Cerebellar nuclear complex (tissue), 1 donor: ENCODE results near the gene SRGAP1.
"Not testable (repeated sequence)": the region's sequence is repeated elsewhere in the genome, so short reads cannot be mapped to it uniquely, and the experiment has no call there.

Experiments used
- DNase-seq, 2 experiments: peaks; one replicate each; lab custom pipeline; 2025; lab: John Stamatoyannopoulos, UW

SRGAP1 gene

DNA sequence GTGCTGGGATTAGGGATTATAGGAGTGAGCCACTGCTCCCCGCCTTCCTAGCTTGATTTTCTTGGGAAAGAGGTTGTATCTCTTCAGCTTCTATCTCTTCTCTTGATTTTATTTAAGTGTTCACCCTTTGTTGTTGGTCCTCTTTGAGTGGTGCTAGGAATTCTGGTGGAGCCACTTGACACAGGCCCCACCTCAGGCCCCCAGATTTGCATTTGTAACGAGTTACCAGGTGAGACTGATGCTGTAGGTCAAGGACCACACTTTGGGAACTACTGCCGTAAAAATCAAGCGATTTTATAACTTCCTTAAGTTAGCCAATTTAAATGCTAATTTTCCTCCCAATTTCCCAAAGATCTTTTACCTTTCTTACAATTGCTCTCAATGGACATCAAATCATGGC is 26.3 kb downstream of the SRGAP1 start:
- no peak for DNase-seq

DNA sequence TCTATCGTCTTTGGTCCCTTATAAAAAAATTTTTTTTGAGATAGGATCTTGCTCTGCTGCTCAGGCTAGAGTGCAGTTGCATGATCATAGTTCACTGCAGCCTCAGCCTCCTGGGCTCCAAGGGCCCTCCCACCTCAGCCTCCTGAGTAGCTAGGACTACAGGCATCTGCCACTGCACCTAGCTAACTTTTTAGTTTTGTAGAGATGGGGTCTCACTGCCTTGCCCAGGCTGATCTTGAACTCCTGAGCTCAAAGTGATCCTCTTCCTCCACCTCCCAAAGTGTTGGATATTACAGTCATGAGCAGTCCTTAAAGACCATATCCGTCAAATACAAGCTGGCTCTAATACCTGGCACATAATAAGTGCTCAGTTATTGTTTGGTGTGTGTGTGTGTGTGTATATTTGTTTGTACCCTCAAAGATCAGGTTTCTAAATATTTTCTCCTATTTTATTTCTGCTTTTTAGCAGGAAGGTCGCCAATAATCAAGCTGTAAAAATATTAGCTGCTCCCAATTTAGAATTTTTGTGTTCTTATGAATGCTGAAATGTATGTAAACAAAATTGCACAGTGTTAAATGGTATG is 30.5 kb downstream of the SRGAP1 start:
- DNase-seq, result no peak

DNA sequence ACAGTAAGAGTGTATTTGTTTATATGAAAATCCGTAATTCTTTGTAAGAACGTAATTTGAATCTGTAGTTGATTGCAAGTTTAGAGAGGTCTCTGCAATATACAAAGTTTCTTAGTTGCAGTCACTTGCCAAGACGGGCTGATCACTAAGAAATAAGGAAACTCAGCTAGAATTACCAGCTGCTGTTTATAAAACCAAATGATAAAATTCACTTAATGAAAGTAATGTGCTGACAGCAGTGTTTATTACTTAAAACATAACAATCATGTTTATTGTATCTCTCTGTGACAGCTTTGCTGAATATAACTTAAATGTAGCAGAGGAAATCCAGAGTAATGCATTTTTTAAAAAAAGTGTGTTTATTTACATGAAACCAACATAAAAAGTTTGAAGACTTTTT is 31.2 kb downstream of the SRGAP1 start:
- DNase-seq, result no peak

DNA sequence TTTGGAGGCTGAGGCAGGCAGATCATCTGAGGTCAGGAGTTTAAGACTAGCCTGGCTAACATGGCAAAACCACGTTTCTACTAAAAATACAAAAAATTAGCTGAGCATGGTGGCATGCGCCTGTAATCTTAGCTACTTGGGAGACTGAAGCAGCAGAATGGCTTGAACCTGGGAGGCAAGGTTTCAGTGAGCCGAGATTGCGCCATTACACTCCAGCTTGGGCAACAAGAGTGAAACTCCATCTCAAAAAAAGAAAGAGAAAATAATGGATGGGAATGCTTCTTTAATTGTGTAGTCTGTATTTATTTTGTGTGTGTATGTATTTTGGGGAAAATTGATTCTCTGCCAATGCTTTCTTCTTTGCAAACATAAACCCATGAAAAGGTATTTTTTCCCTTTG is 32.5 kb downstream of the SRGAP1 start:
- DNase-seq, result no peak

DNA sequence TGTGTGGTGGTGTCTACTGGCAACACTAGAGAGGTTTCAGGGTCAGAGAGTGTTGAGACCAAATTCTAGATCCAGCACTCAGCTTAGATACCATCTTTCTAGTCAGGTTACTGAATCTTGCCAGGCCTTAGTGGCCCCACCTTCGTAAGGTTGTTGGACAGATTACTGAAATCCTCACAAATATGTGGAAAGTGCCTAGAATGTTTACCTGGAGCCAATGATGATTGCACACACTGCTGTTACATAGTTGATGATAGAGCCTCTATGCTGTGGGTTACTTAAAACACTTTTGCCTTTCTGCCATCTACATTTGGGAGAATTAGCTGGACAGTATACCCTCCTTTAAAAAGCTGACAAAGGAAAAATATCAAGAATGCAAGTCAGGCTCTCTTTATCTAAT is 33.2 kb downstream of the SRGAP1 start:
- DNase-seq, result no peak

DNA sequence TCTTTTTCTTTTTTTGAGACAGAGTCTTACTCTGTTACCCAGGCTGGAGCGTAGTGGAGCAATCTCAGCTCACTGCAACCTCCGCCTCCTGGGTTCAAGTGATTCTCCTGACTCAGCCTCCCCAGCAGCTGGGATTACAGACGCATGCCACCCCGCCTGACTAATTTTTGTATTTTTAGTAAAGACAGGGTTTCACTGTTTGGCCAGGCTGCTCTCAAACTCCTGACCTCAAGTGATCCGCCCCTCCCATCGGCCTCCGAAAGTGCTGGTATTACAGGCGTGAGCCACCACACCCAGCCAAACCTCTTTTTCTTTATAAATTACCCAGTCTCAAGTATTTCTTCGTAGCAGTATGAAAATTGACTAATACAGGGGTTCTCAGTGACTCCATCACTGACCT is 35.7 kb downstream of the SRGAP1 start:
- DNase-seq, result not testable (repeated sequence)

DNA sequence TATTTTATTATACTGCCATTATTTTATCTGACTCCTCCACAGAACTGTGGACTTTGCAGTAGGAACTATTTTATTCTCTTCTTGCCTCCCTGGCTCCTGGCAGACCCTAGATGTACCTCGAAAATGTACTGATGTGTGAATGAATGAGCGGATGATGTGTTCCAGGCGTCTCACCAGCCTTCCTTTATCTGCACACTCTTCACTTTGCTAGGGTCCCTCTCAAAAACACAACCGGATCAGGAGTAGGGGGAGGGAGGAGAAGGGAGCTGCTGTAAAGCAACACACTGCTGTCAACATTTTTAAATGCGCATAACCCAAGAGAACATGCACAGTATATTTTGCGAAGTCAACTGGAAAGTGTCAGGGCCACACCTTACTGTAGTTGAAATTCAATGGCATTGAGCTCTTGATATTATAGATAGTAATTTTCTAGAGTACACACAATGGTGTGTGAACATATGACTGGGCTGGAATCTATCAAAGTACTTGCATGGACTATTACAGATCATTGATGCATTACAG is 36.3 kb downstream of the SRGAP1 start:
- DNase-seq, result no peak

DNA sequence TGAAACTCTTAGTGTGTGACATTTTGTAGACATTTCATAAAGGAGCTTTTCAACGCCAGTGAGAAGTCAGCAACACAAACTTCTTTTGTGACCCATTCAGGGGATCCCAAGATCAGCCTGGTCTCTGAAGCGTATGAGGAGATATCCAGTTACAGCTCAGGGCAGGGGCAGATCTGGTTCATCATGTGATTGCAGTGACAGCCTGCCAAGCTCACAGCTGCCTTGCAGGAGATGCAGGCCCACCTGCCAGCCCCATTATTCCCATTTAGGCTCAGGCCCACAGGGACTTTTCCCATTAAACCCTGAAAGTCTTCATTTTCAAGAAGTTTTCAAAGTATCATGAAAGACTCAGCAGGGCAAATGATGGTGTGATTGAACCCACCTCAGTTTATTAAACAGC is 38.3 kb downstream of the SRGAP1 start:
- no peak for DNase-seq

DNA sequence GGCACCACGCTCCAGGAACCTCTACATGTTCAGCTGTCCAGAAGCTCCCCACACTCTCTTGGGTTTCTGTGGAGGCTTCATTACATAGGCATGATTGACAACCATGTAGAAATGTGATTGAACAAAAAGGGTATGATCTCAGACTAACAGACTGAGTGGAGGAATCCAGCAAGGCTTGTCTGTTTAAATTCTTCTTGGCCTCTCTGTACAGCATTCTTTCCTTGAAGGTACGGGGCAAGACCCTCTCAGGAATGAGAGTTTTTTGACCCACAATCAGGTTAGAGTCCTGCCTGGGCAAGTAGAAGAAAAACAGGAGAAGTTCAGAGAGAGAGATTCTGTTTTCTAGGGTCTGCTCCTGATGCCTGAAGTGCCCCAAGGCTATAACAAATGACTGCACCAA is 40.9 kb downstream of the SRGAP1 start:
- no peak for DNase-seq

DNA sequence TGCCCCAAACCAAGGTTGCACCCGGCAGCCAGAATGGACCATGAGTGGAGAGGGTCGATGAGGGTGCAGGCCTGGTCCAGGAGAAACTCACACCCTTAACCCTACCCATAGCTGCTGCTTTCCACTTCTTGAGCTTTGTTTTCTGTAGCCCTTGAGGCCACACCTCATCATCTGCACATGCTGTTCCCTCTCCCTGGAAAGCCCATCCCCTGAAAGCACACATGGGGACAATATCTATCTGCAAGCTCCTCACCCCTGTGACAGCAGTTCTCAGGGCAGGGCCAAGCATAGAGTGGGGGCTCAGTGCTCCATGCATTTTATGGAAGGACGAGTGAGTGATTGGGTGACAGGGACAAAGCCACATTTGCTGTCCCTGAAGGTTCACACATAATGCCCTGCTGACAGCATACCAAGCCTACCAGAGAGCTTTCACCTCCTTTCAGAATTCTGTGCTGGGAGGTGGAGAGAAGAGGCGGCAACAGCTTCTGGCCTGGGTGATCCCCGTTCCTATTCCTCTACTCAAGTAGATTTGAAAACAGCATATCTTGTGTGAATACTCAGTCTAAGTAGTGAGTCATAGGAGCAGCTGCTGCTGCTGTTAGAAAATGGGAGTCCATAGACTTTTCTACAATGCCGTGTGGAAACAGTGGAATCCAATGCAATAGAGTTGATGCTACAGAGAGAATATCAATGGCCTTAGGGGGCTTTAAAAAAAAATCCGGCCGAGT is 44.6 kb downstream of the SRGAP1 start:
- no peak for DNase-seq

DNA sequence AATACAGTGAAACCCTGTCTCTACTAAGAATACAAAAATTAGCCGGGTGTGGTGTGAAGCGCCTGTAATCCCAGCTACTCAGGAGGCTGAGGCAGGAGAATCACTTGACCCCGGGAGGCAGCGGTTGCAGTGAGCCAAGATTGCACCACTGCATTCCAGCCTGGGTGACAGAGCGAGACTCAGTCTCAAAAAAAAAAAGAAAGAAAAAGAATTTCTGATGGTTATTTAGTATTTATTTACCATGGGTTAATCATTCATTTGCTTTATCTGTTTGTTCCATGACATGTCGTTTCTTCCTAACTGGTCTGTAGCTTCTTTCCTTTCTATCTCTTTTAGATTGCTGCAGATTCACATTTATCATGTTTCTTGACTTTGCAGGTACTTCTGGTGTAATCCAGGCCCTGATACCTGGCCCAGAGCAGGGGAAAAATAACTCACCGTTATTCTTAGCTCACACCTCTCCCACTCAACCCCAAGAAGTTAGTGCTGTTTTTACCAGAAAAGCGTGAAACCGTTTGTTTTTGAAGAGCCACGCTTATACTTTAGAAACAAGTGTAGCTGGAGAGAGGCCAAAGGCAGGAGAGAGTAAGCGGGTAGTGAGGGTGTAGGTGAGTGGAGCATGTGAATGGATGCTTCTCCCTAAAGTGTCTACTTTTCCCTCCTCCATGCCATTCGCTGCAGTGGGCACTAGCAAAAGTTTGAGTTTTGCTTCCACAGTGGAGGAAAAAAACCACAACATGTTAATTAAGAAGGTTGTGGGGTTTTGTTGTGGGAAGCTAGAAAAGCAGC is 45.4 kb downstream of the SRGAP1 start:
- DNase-seq, result no peak

DNA sequence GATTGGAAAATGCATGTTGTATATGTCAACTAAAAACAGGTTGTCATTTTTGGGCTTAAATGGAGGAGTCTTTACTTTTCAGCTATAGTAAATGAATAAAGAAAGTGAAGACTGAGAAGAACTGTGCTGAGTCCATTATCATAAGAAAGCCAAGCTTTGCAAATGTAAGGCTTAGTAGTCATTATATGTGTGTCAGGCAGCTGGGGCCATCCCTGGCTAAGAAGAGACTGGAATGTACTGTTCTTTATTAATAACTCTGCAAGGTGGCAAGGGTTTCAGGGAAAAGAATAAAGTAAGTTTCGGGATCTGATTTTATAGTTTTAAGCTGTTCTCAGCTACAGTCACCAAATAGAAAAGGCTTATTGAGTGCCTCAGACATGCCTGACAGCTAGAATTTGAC is 48.7 kb downstream of the SRGAP1 start:
- no peak for DNase-seq

DNA sequence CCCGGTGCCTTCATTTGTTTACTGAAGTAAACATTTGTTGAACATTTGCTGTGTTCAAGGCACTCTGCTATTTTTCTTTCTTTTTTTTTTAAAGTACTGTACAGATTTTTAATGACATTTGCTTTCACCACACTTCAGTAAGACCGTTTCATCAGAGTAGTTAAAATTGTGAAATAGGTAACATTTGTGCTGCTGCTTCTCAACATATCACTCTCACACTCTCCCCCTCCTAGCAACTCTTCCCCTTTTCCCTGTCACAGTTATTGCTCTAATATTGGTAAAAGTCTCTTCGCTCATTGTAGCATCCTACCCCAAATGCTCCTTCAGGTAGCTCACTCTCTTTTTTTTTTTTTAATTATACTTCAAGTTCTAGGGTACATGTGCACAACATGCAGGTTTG is 49.6 kb downstream of the SRGAP1 start:
- DNase-seq, result no peak

DNA sequence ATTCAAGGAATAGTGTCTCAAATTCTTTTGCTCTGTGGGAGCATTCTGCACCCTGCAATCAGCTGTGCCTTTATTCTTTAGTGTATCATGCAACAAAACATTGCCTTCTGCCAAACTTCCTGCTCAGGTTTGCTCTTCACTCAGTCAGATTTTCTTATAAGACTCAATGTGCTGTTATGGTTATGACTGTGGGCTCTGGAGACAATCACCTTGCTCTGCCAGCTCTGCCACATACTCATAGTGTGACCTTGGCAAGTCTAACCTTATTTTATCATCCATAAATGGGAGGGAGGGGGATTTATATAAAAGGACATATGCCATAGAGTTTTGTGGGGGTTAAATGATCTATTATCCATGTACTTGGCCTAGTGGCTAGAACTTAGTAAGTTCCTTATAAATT is 51.3 kb downstream of the SRGAP1 start:
- no peak for DNase-seq

DNA sequence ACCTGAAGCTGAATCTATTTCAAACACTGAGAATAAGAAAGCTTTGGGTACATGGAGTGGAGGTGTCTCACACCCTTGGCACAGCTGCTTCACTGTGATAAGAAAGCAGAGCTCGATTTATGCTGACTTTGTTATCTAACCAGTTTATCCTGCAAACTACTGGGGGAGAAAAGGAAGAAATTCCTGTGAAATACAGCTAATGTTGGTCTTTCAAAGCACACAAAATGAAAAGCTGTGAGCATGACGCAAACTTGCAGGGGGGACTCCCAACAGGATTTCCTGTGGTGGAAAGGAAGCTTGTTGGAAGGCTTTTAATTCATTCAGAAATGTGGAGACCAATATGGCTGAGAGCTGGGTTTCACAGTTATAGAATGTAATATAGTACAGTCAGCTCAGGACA is 53.4 kb downstream of the SRGAP1 start:
- no peak for DNase-seq

DNA sequence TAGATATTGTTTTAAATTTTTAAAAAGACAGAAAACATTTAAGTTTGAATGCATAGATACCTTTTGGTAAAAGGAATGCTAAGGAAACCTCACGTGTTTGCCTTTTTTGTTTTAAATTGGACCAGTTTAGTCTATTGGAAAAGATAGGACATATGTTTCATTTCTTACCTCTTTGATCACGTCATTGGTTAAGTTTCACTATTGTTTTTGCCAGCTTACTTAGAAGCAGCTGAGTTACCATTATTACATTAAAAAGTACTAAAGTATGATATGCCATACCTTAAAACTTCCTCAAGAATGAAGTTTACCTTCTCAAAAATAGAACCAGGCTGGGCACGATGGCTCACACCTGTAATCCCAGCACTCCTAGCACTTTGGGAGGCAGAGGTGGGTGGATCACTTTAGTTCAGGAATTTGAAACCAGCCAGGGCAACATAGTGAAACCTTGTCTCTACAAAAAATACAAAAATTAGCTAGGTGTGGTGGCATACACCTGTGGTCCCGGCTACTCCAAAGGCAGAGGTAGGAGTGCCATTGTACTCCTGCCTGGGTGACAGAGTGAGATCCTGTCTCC is 54.4 kb downstream of the SRGAP1 start:
- DNase-seq, result no peak

DNA sequence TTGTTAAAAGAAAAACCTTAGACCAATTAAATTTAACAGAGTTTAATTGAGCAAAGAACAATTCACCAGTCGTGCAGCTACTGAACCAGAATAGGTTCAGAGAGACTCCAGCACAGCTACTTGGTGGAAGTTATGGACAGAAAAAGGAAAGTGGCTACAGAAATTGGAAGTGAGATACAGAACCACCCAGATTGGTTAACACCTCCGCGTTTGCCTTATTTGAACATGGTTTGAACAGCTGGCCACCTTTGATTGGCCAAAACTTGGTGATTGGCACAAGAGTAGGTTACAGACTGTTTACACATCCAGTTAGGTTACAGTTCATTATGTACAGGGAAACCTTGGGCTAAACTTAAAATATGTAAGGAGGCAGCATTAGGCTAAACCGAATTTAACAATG is 54.9 kb downstream of the SRGAP1 start:
- no peak for DNase-seq

DNA sequence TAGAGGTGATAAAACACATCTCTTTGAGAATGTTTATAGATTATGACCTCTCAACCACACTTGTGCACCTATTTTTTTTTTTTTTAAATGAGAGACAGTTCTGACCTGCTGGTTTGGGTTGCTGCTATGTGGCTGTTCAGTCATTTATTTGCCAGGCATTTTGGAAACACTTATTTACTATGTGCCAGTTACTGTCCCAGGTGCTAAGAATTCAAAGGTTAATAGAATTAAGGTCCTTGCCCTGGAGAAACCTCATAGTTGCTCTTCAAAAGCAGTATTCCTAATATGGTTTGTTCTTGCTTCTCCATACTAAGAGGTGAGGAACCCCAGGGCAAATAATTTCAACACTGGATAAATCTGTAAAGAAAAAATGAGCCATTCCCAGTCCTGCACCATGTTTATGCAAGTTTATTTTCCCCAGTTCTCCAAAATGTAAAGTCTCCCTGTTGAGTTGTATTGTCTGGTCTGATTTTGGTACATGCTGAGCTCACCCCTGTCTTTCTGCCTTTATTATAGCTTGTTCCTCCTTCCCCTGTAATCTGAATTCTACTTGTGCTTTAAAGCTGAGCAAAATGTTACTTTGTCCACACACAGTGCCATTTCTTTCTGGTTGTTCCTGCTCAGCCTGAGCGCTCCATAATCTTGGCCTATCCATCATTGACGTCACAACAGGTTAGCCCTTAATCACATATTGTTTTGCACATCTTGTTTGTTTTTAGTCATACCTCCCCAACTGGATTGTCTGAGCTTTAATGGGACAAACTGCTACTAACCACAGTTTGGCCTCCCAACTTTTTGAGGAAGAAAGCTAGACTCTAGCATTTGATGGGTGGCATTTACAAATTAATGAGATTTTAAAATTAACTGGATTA is 56.7 kb downstream of the SRGAP1 start:
- DNase-seq, result no peak

DNA sequence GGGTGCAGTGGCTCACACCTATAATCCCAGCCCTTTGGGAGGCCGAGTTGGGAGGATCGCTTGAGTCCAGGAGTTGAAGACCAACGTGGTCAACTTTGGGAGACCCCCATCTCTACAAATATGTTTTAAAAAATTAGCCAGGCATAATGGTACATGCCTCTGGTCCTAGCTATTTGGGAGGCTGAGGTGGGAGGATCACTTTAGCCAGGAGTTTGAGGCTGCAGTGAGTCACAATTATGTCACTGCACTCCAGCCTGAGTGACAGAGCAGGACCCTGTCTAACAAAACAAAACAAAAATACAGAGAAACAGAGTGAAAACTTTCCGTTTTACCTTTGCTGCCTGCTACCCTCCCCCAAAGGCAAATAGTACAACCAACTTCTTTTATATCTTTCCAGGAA is 60.2 kb downstream of the SRGAP1 start:
- no peak for DNase-seq

DNA sequence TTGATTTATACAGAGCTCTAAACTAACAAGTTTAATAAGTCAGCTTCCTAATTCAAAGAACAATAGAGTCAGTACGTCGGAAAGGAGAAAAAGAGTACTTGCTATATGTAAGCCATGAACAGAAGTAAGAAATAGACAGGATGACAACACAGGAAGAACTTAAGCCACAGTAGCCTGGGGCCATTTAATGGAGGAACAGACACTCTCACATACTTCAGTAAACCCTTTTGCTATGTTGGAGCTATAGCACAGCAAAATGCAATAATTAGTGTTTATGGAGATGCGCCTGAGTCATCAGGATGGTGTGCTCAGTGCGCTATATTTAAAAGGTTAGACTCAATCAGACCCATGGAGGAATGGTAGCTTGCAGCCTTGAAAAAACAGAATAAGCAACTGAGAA is 61.0 kb downstream of the SRGAP1 start:
- DNase-seq, result no peak

DNA sequence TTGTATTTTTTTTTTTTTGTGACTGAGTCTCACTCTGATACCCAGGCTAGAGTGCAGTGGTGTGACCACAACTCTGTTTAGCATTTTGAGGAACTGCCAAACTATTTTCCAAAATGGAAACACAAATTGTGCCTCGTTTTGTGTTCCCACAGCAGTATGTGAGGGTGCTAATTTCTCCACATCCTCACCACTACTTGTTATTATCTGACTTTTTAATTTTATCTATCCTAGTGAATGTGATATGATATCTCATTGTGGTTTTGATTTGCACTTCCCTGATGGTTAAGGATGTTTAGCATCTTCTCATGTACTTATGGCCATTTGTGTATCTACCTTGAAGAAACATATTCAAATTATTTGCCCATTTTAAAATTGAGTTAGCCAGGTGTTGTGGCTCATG is 62.4 kb downstream of the SRGAP1 start:
- DNase-seq, result no peak

DNA sequence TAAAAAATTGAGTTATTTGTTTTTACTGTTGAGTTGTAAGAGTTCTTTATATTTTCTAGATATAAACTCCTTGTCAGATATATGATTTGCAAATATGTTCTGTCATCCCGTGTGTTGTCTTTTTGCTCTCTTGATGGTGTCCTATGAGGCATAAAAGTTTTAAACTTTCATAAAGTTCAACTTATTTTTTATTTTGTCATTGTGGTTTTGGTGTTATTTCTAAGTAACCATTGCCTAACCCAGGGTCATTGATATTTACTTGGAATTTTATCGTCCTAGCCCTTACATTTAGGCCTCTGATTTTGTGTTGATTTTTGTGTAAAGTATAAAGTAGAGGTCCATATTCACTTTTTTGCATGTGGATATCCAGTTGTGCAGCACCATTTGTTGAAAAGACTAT is 63.1 kb downstream of the SRGAP1 start:
- no peak for DNase-seq
